Tibial artery (tissue), 4 donors: ENCODE data around the gene TRIM7.

Source experiments
- DNase-seq, 2 donors: peaks; one replicate each; pipeline ENCODE4 v3.0.0-alpha.2; 2019
- H3K27ac ChIP-seq, 2 donors: fragments of 200-600 bp; sonication (generic) in 1 of 2; 1 replicate in 1 of 2; 2 replicates in 1 of 2; pipeline ENCODE4 v1.5.1; 2018 to 2019; ENCODE audit warnings: mild to moderate bottlenecking in 1 of 2
- H3K27me3 ChIP-seq, 2 donors: fragments of 200-600 bp; sonication (generic) in 1 of 2; one replicate each; pipeline versions ENCODE4 v1.5.1 to v1.6.0; 2016 to 2019
- H3K36me3 ChIP-seq, 3 donors: fragments of 200-600 bp; sonication (generic) in 2 of 3; one replicate each; pipeline ENCODE4 v1.5.1; 2016 to 2019; ENCODE audit warnings: mild to moderate bottlenecking in 2 of 3
- H3K4me1 ChIP-seq, 4 donors: fragments of 200-600 bp; sonication (generic) in 2 of 4; 1 replicate in 3 of 4; 2 replicates in 1 of 4; pipeline ENCODE4 v1.5.1; 2016 to 2019
- H3K4me3 ChIP-seq, 2 donors: fragments of 200-600 bp; sonication (generic) in 1 of 2; 1 replicate in 1 of 2; 2 replicates in 1 of 2; pipeline ENCODE4 v1.5.1; 2018 to 2019; ENCODE audit warnings: mild to moderate bottlenecking in 2 of 2
- H3K9me3 ChIP-seq, 3 donors: fragments of 200-600 bp; sonication (generic) in 1 of 3; one replicate each; pipeline ENCODE4 v1.5.1; 2016 to 2019
- CTCF ChIP-seq, 2 experiments: fragments of 200-600 bp in 1 of 2; fragments of 450-650 bp in 1 of 2; IDR thresholded peaks; one replicate each; pipeline ENCODE4 v1.5.1; 2017 to 2019; ENCODE audit warnings: antibody characterized with exemption in 2 of 2, mild to moderate bottlenecking in 1 of 2, moderate library complexity in 1 of 2
- intact Hi-C: fragments of 100-400 bp; cut with DNase I; formaldehyde crosslinking; loops from one replicate; pipeline ENCODE4 v1.15.0; 2023; ENCODE audit warnings: low total_unique reads

The TRIM7 gene

GRCh38 chr5:181186986-181187499 lies 18.0 kb downstream of the TRIM7 start:
- H3K9me3 ChIP-seq = no peaks in the 10 kb centered on the region
- peaks cover 0 to 19% (median 16%) of the 10 kb centered on the region in 4 donors for H3K4me1 ChIP-seq
- no peak for TF ChIP-seq CTCF (IDR thresholded peaks at IDR 0.05)
- H3K27ac ChIP-seq = peak overlapping the region; percentile 93 to 96
- H3K27me3 ChIP-seq = no peaks in the 10 kb centered on the region
- intact Hi-C loops = loop anchor here (5.0 to 10.0 kb wide), 2 partner anchors 75 to 382 kb away; partner anchors contain the start of genes MGAT1 and TRIM52
- DNase-seq = no peak
- no peaks in the 10 kb centered on the region for H3K36me3 ChIP-seq
- H3K4me3 ChIP-seq = peak overlapping the region; percentile 93 to 96

GRCh38 chr5:181186022-181186421 lies 19.0 kb downstream of the TRIM7 start:
- H3K36me3 ChIP-seq = no peaks in the 10 kb centered on the region
- H3K27me3 ChIP-seq = no peaks in the 10 kb centered on the region
- no peak overlapping the region for H3K4me3 ChIP-seq
- TF ChIP-seq CTCF (IDR thresholded peaks at IDR 0.05) = no peak
- intact Hi-C loops = loop anchor here (5.0 to 10.0 kb wide), 2 partner anchors 76 to 381 kb away; partner anchors contain the start of genes MGAT1 and TRIM52
- H3K27ac ChIP-seq = no peak overlapping the region
- peaks cover 0 to 19% (median 16%) of the 10 kb centered on the region in 4 donors for H3K4me1 ChIP-seq
- DNase-seq = no peak
- H3K9me3 ChIP-seq = no peaks in the 10 kb centered on the region

- Histone ChIP-seq H3K36me3 (no peaks in the 10 kb centered on the region), H3K9me3 (no peaks in the 10 kb centered on the region), H3K4me3 (no peak overlapping the region), H3K27ac (no peak overlapping the region), H3K27me3 (no peaks in the 10 kb centered on the region), H3K4me1 (peaks cover 0 to 19% (median 15%) of the 10 kb centered on the region in 4 donors)
- TF ChIP-seq CTCF (IDR thresholded peaks at IDR 0.05) = no peak
- intact Hi-C loops = loop anchor here (5.0 to 10.0 kb wide), 2 partner anchors 77 to 381 kb away; partner anchors contain the start of genes MGAT1 and TRIM52
- DNase-seq = no peak
These were observed 19.4 kb downstream of the TRIM7 start for GRCh38 chr5:181185560-181185959.

GRCh38 chr5:181184845-181185216 lies 20.2 kb downstream of the TRIM7 start:
- Histone ChIP-seq H3K36me3 (no peaks in the 10 kb centered on the region), H3K4me1 (peaks cover 0 to 19% (median 12%) of the 10 kb centered on the region in 4 donors), H3K9me3 (no peaks in the 10 kb centered on the region), H3K27me3 (no peaks in the 10 kb centered on the region), H3K4me3 (peak overlapping the region; percentile 59 to 64), H3K27ac (peak overlapping the region in 1 of 2 donors; percentile 72)
- no peak for DNase-seq
- no peak for TF ChIP-seq CTCF (IDR thresholded peaks at IDR 0.05)
- intact Hi-C loops = loop anchor here (5.0 to 10.0 kb wide), 2 partner anchors 77 to 380 kb away; partner anchors contain the start of genes MGAT1 and TRIM52

- no peak overlapping the region for H3K27ac ChIP-seq
- peaks cover 0 to 16% (median 12%) of the 10 kb centered on the region in 4 donors for H3K4me1 ChIP-seq
- no peak overlapping the region for H3K4me3 ChIP-seq
- no peak for DNase-seq
- no peak for TF ChIP-seq CTCF (IDR thresholded peaks at IDR 0.05)
- intact Hi-C loops = loop anchor here (10.0 kb wide), 1 partner anchor 378 kb away; the partner anchor contains the start of gene MGAT1
- no peaks in the 10 kb centered on the region for H3K36me3 ChIP-seq
- H3K9me3 ChIP-seq = no peaks in the 10 kb centered on the region
- H3K27me3 ChIP-seq = no peaks in the 10 kb centered on the region
These were observed 22.3 kb downstream of the TRIM7 start for GRCh38 chr5:181182651-181183050.
